PFSK-1 (cell line): ENCODE results near the gene SSNA1.

Experiments
- FOXP2 ChIP-seq: optimal IDR thresholded peaks from 2 replicates; pipeline ENCODE3; 2011; ENCODE audit warnings: borderline replicate concordance, control low read depth, inconsistent platforms; ENCODE audit not compliant: insufficient read depth; ENCODE audit errors: extremely low read length, extremely low read depth
- POLR2AphosphoS5 ChIP-seq: IDR thresholded peaks from 2 replicates; pipeline ENCODE4 v1.6.1; 2012; ENCODE audit warnings: low read depth, mild to moderate bottlenecking, control low read depth, low read length, moderate library complexity
- REST ChIP-seq, 2 experiments: IDR thresholded peaks; 2 replicates each; pipeline versions ENCODE4 v1.6.1 to v1.8.0; 2011 to 2012; ENCODE audit warnings: low read depth in 2 of 2, low read length in 2 of 2, control low read depth in 1 of 2, inconsistent platforms in 1 of 2, mild to moderate bottlenecking in 1 of 2, moderate library complexity in 1 of 2; ENCODE audit not compliant: insufficient read depth in 1 of 2
- SIN3A ChIP-seq: IDR thresholded peaks from 2 replicates; pipeline ENCODE4 v1.6.1; 2012; ENCODE audit warnings: mild to moderate bottlenecking, low read length, moderate library complexity, borderline replicate concordance; ENCODE audit not compliant: insufficient read depth
- TAF1 ChIP-seq: IDR thresholded peaks from 2 replicates; pipeline ENCODE4 v1.6.1; 2012; ENCODE audit warnings: low read length, control low read depth, borderline replicate concordance; ENCODE audit not compliant: insufficient read depth

Gene SSNA1

GRCh38 chr9:137216188-137216965 is 27.9 kb downstream of the SSNA1 start:
- TF ChIP-seq POLR2AphosphoS5 = no peak
- no peak for TF ChIP-seq TAF1
- no peak for TF ChIP-seq SIN3A
- no peak for TF ChIP-seq REST (IDR thresholded peaks at IDR 0.05; ENCODE audit: insufficient read depth in 1 of 2, low read depth in 2 of 2, low read length in 2 of 2)
- no peak for TF ChIP-seq FOXP2

GRCh38 chr9:137217276-137218211 is 29.1 kb downstream of the SSNA1 start:
- no peak for TF ChIP-seq REST (IDR thresholded peaks at IDR 0.05; ENCODE audit: insufficient read depth in 1 of 2, low read depth in 2 of 2, low read length in 2 of 2)
- peak; percentile 86 for TF ChIP-seq POLR2AphosphoS5
- TF ChIP-seq FOXP2 = no peak
- 0 out of 2 replicates have a peak, but pooled peaks have one; percentile 45 for TF ChIP-seq TAF1

GRCh38 chr9:137218212-137218753 is 29.8 kb downstream of the SSNA1 start:
- no peak for TF ChIP-seq REST (IDR thresholded peaks at IDR 0.05; ENCODE audit: insufficient read depth in 1 of 2, low read depth in 2 of 2, low read length in 2 of 2)
- TF ChIP-seq SIN3A = no peak
- TF ChIP-seq POLR2AphosphoS5 = no peak
- no peak for TF ChIP-seq TAF1
- TF ChIP-seq FOXP2 = no peak

- TF ChIP-seq SIN3A = no peak
- TF ChIP-seq POLR2AphosphoS5 = no peak
- TF ChIP-seq TAF1 = no peak
Observed at GRCh38 chr9:137218754-137219271, 30.3 kb downstream of the SSNA1 start.

DNA sequence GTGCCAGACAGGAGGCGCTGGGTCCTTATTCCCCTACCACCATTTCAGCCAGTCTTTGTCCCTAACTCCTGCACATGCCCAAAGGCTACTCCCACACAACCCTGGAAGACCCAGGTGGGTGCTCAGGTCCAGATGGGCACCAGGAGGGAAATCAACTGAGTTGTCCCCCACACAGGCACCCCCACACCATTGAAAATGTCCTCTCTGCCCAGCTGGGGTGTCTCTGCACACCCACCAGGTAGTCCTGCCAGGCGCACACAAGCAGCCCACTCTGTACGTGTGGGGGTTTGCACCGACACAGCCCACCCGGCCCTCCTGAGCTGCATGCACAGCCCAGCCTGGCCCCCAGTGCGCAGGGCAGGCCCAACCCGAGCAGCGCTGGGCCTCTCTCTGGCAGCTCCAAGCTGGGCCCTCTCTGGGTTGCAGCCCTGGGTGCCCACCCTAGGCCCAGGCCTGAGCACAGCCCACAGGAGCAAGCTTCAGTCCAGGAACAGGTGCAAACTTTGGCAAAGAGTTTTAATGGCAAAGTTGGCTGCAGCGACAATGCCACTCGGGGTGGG is 31.4 kb downstream of the SSNA1 start:
- TF ChIP-seq REST (IDR thresholded peaks at IDR 0.05; ENCODE audit: insufficient read depth in 1 of 2, low read depth in 2 of 2, low read length in 2 of 2) = no peak
- TF ChIP-seq FOXP2 = no peak
- no peak for TF ChIP-seq TAF1
- TF ChIP-seq POLR2AphosphoS5 = no peak
- no peak for TF ChIP-seq SIN3A
